GM04504 (cell line): ENCODE data around the gene TMEM248.
A peak's percentile ranks its signal among the peaks of the same experiment; 100 is the strongest.
"Not testable (repeated sequence)": the region's sequence is repeated elsewhere in the genome, so short reads cannot be mapped to it uniquely, and the experiment has no call there.

ENCODE experiments used
- DNase-seq: peaks from one replicate; pipeline ENCODE4 v3.0.0-alpha.2; 2012; ENCODE audit warnings: low read depth

Gene TMEM248

GRCh38 chr7:66920769-66921395 is at the start of gene TMEM248:
Gene TMEM248 (plus strand): TSS chr7:66921225. CDS start chr7:66941866, 20,641 bp downstream.
- peak; percentile 57 for DNase-seq

GRCh38 chr7:66873476-66873875 is 47.5 kb upstream of the TMEM248 start:
- no peak for DNase-seq

GRCh38 chr7:66877577-66878300 is 43.3 kb upstream of the TMEM248 start:
- no peak for DNase-seq

- not testable (repeated sequence) for DNase-seq
Observed at GRCh38 chr7:66878301-66878685, 42.7 kb upstream of the TMEM248 start.

- no peak for DNase-seq
Observed at GRCh38 chr7:66880053-66880452, 41.0 kb upstream of the TMEM248 start.

- DNase-seq: not testable (repeated sequence)
Observed at GRCh38 chr7:66880577-66880976, 40.4 kb upstream of the TMEM248 start.

GRCh38 chr7:66883716-66884115 is 37.3 kb upstream of the TMEM248 start:
- DNase-seq: no peak

GRCh38 chr7:66884556-66884955 is 36.5 kb upstream of the TMEM248 start:
- DNase-seq: not testable (repeated sequence)

GRCh38 chr7:66886152-66886551 is 34.9 kb upstream of the TMEM248 start:
- DNase-seq: no peak

- DNase-seq: not testable (repeated sequence)
Observed at GRCh38 chr7:66888223-66888622, 32.8 kb upstream of the TMEM248 start.

- DNase-seq: no peak
Observed at GRCh38 chr7:66894463-66895080, 26.5 kb upstream of the TMEM248 start.

GRCh38 chr7:66896441-66896840 is 24.6 kb upstream of the TMEM248 start:
- DNase-seq: no peak

GRCh38 chr7:66899552-66900280 is 21.3 kb upstream of the TMEM248 start:
- no peak for DNase-seq

- no peak for DNase-seq
Observed at GRCh38 chr7:66901941-66902843, 18.8 kb upstream of the TMEM248 start.

- no peak for DNase-seq
Observed at GRCh38 chr7:66902844-66903180, 18.2 kb upstream of the TMEM248 start.

- no peak for DNase-seq
Observed at GRCh38 chr7:66903360-66904062, 17.5 kb upstream of the TMEM248 start.

GRCh38 chr7:66904063-66904593 is 16.9 kb upstream of the TMEM248 start:
- no peak for DNase-seq

- DNase-seq: no peak
Observed at GRCh38 chr7:66905278-66905677, 15.7 kb upstream of the TMEM248 start.

GRCh38 chr7:66905689-66906088 is 15.3 kb upstream of the TMEM248 start:
- no peak for DNase-seq

- DNase-seq: no peak
Observed at GRCh38 chr7:66907731-66908130, 13.3 kb upstream of the TMEM248 start.

- not testable (repeated sequence) for DNase-seq
Observed at GRCh38 chr7:66908598-66908997, 12.4 kb upstream of the TMEM248 start.
